ENCODE results near the gene XXYLT1. TPM values are rescaled to one million over a fixed set of nuclear protein-coding genes. Genes with fewer than 3 reads are reported as not detected.

XXYLT1 gene
- total RNA-seq, 1 experiment from 2014 or later = 29.2 TPM

- H3K4me3 Mint-ChIP-seq (ENCODE audit: low read depth, unreplicated experiment) = no peak overlapping the region
- H3K4me1 Mint-ChIP-seq (ENCODE audit: low read depth, unreplicated experiment) = peaks cover 68% of the 10 kb centered on the region
- DNase-seq = peak; percentile 90
- H3K9me3 Mint-ChIP-seq (ENCODE audit: low read depth, unreplicated experiment) = no peaks in the 10 kb centered on the region
- BruUV-seq (replicated peaks) = no TSS peak
- peak overlapping the region; percentile 57 for H3K27ac Mint-ChIP-seq (ENCODE audit: unreplicated experiment)
- CTCF ChIA-PET = interaction anchor here (0.5 to 0.8 kb wide), 6 partner anchors 31 to 575 kb away, joined by 3 to 5 read pairs (median 4); partner anchors contain the start of genes LSG1 and XXYLT1
- H3K27me3 Mint-ChIP-seq (ENCODE audit: unreplicated experiment) = no peaks in the 10 kb centered on the region
- intact Hi-C loops (cut with micrococcal nuclease; ENCODE audit: unreplicated experiment) = no loop called here
- H3K36me3 Mint-ChIP-seq (ENCODE audit: insufficient read depth, unreplicated experiment) = peaks cover 21% of the 10 kb centered on the region
- TF ChIP-seq CTCF (IDR thresholded peaks at IDR 0.05; ENCODE audit: unreplicated experiment) = no peak
Observed at GRCh38 chr3:195154793-195155535, 116.0 kb downstream of the XXYLT1 start.

GRCh38 chr3:195154111-195154791 is 116.7 kb downstream of the XXYLT1 start:
- DNase-seq = no peak
- peaks cover 19% of the 10 kb centered on the region for H3K36me3 Mint-ChIP-seq (ENCODE audit: insufficient read depth, unreplicated experiment)
- CTCF ChIA-PET = interaction anchor here (0.5 to 0.6 kb wide), 2 partner anchors 117 to 574 kb away, joined by 3 to 5 read pairs; partner anchors contain the start of gene XXYLT1
- peak overlapping the region; percentile 57 for H3K27ac Mint-ChIP-seq (ENCODE audit: unreplicated experiment)
- no peak overlapping the region for H3K4me3 Mint-ChIP-seq (ENCODE audit: low read depth, unreplicated experiment)
- intact Hi-C loops (cut with micrococcal nuclease; ENCODE audit: unreplicated experiment) = no loop called here
- H3K4me1 Mint-ChIP-seq (ENCODE audit: low read depth, unreplicated experiment) = peaks cover 75% of the 10 kb centered on the region
- H3K27me3 Mint-ChIP-seq (ENCODE audit: unreplicated experiment) = no peaks in the 10 kb centered on the region
- BruUV-seq (replicated peaks) = no TSS peak
- no peak for TF ChIP-seq CTCF (IDR thresholded peaks at IDR 0.05; ENCODE audit: unreplicated experiment)
- no peaks in the 10 kb centered on the region for H3K9me3 Mint-ChIP-seq (ENCODE audit: low read depth, unreplicated experiment)

- Mint-ChIP-seq H3K4me3 (ENCODE audit: low read depth, unreplicated experiment) (no peak overlapping the region), H3K27ac (ENCODE audit: unreplicated experiment) (peak overlapping the region; percentile 57), H3K4me1 (ENCODE audit: low read depth, unreplicated experiment) (peaks cover 81% of the 10 kb centered on the region), H3K36me3 (ENCODE audit: insufficient read depth, unreplicated experiment) (peaks cover 17% of the 10 kb centered on the region), H3K9me3 (ENCODE audit: low read depth, unreplicated experiment) (no peaks in the 10 kb centered on the region), H3K27me3 (ENCODE audit: unreplicated experiment) (no peaks in the 10 kb centered on the region)
- intact Hi-C loops (cut with micrococcal nuclease; ENCODE audit: unreplicated experiment) = no loop called here
- CTCF ChIA-PET = no interaction called here
- BruUV-seq (replicated peaks) = no TSS peak
- no peak for TF ChIP-seq CTCF (IDR thresholded peaks at IDR 0.05; ENCODE audit: unreplicated experiment)
- DNase-seq = no peak
Observed at GRCh38 chr3:195153653-195154052, 117.3 kb downstream of the XXYLT1 start.

- peaks cover 86% of the 10 kb centered on the region for H3K4me1 Mint-ChIP-seq (ENCODE audit: low read depth, unreplicated experiment)
- no peak for TF ChIP-seq CTCF (IDR thresholded peaks at IDR 0.05; ENCODE audit: unreplicated experiment)
- H3K36me3 Mint-ChIP-seq (ENCODE audit: insufficient read depth, unreplicated experiment) = peaks cover 17% of the 10 kb centered on the region
- BruUV-seq (replicated peaks) = no TSS peak
- H3K27me3 Mint-ChIP-seq (ENCODE audit: unreplicated experiment) = no peaks in the 10 kb centered on the region
- CTCF ChIA-PET = no interaction called here
- DNase-seq = no peak
- no peaks in the 10 kb centered on the region for H3K9me3 Mint-ChIP-seq (ENCODE audit: low read depth, unreplicated experiment)
- intact Hi-C loops (cut with micrococcal nuclease; ENCODE audit: unreplicated experiment) = no loop called here
- no peak overlapping the region for H3K4me3 Mint-ChIP-seq (ENCODE audit: low read depth, unreplicated experiment)
- H3K27ac Mint-ChIP-seq (ENCODE audit: unreplicated experiment) = peak overlapping the region; percentile 66
Observed at GRCh38 chr3:195153130-195153529, 117.8 kb downstream of the XXYLT1 start.
